Vagina (tissue), 2 donors: ENCODE measurements around the gene HCN4.

Source experiments
- CTCF ChIP-seq, 3 experiments: fragments of 450-650 bp in 2 of 3; fragments of 200-600 bp in 1 of 3; sonication (generic) in 1 of 3; IDR thresholded peaks; one replicate each; pipeline ENCODE4 v1.5.1; 2017 to 2019; ENCODE audit warnings: antibody characterized with exemption in 3 of 3, mild to moderate bottlenecking in 2 of 3, moderate library complexity in 2 of 3
- POLR2A ChIP-seq, 2 donors: fragments of 450-650 bp; IDR thresholded peaks; one replicate each; pipeline ENCODE4 v1.6.1; 2017; ENCODE audit warnings: antibody characterized with exemption in 2 of 2, mild to moderate bottlenecking in 2 of 2, moderate library complexity in 2 of 2

- no peak for TF ChIP-seq CTCF (IDR thresholded peaks at IDR 0.05)
- TF ChIP-seq POLR2A (IDR thresholded peaks at IDR 0.05) = no peak
These were observed 15.0 kb downstream of the HCN4 start for GRCh38 chr15:73353734-73354133.
